HS-27A (cell line): Measurements from ENCODE around the gene MMP23B.
"Not testable (repeated sequence)": the region's sequence is repeated elsewhere in the genome, so short reads cannot be mapped to it uniquely, and the experiment has no call there.

ENCODE experiments used
- DNase-seq: peaks from one replicate; pipeline ENCODE4 v3.0.0-alpha.2; 2012; ENCODE audit warnings: low read depth, missing footprints

Gene MMP23B

DNA sequence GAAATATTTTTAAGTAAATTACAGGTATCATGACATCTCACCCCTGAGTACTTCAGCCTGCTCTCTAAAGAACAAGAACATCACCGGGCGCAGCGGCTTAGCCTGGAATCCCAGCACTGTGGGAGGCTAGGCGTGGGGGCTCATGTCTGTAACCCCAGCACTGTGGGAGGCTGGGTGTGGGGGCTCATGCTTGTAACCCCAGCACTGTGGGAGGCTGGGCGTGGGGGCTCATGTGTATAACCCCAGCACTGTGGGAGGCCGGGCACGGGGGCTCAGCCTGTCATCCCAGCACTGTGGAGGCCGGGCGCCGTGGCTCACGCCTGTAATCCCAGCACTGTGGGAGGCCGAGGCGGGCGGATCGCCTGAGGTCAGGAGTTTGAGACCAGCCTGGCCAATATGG lies 34.6 kb downstream of the MMP23B start:
- DNase-seq: no peak

GRCh38 chr1:1669468-1670440 lies 37.8 kb downstream of the MMP23B start:
- DNase-seq: no peak

- DNase-seq: no peak
Observed at GRCh38 chr1:1670866-1671265, 38.9 kb downstream of the MMP23B start.

DNA sequence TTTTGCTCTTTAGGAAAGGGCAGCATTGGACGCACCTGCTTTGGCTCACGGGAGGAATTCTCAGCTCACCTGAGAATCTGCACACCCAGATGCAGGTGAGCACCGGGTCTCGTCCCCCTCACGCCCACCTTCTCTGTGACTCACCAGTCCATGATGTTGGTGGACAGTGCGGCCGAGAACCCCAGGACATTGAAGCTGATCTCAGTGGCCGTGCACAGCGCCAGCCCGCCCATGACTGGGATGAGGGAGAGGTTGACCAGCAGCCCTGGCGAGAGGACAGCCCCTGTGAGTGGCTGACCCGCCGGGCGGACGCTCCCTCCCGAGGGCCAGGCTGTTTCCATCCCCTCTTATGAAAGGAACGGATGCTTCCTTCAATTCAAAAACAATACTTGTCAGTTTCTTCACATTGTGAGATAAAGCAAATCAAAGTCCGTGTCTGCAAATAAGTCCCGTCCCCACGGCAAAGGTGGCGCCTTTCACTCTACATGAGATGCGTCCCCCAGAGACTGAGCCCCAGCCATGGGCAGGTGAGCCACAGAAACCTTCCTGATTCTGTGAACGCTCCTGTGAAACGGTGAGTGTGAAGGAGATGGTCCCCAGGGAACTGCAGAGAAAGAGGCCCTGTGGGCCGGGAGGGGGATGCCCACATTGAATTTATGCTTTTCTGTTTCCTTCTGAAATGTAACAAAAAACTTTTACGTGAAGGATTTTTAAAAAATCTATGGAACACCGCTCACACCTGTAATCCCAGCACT lies 39.6 kb downstream of the MMP23B start:
- no peak for DNase-seq

DNA sequence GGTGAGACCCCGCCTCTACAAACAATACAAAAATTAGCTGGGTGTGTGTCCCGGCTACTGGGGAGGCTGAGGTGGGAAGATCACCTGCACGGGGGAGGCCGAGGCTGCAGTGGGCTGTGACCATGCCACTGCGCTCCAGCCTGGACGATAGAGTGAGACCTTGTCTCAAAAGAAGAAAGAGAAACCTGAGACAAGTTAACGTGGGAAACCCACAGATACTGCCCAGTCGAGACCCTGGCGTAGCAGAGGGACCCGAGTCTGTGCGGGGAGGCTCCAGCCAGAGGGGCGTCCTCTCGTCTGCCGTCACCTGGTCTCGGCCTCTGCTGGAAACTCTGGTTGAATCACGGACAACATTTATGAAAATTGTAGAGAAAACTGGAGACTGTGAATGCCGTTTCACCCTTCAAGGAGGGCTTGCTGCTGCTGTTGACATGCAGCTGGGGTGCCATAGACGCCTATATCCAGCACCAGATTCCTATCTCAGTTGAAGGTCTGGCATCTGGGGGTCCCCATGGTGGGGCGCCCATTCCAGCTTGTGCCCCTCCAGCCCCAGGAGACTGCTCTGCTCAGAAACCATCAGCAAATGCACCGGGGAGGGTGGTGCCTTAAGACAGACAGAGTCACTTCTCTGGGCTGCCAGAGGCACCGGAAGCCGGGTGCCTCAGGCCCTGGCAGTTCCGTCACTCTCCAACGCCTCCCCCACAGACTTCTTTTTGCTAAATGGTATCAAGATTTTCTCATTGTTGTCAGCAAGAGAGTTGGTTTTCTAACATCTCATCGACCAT lies 40.4 kb downstream of the MMP23B start:
- DNase-seq: no peak

GRCh38 chr1:1674806-1675205 lies 42.8 kb downstream of the MMP23B start:
- DNase-seq: not testable (repeated sequence)

DNA sequence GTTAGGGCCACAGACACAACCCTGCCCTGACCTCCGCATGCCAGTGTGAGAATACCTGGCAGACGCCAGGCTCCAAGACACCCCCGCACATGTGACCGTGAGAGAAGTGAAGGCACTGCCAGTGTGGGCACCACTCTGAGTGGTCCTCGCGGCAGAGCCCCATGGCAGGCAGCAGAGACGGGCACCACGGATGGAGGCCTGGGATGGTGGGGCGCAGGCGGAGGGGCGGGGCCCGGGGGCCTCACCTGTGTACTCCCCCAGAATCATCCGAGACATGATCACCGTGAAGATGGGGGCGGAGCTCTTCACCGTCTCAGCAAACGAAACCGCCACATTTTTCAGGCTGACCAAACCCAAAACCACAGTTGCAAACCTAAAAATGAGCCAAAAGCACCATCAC lies 43.2 kb downstream of the MMP23B start:
- not testable (repeated sequence) for DNase-seq

GRCh38 chr1:1676087-1676486 lies 44.1 kb downstream of the MMP23B start:
- DNase-seq: not testable (repeated sequence)

DNA sequence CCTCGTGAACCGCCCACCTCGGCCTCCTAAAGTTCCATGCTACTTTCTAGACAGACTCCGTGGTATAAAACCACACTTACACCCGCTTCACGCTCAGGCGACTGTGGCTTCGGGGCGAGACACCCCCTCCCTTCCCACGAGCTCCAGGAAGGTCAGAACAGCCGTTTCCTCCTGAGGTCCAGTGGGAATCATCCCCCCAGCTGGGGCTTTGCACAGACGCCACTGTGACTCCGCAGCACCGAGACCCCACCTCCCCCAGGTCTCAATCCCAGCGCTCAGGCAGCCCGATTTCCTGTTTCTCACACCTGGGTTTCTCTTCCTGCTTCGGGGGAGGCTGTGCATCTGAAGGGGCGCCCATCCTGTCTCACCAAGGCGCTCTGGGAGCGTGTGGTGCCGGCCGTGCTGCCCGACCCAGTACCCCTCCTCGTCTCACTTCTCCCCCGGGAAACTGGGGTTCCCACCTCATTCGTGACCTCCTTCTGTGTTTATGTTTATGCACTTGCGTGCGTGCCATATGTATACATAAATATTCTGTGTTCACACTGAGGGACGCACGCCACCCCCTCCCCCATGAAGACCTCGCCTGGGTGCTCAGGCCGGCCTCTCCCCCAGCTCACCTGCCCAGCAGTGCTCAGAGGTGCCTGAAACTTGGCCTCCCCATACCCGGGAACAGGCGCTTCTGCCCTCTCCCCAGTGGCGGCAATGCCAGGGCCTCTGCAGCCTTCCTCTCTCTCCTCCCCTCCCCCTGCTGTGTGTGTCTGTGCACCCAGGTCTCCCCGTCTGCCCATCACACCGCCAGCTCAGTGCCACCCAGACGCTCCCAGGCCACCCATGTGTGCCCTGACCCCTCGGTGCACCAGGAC lies 46.0 kb downstream of the MMP23B start:
- no peak for DNase-seq

GRCh38 chr1:1678581-1679380 lies 46.8 kb downstream of the MMP23B start:
- no peak for DNase-seq

GRCh38 chr1:1680031-1680911 lies 48.3 kb downstream of the MMP23B start:
- DNase-seq: no peak

GRCh38 chr1:1680912-1681273 lies 48.9 kb downstream of the MMP23B start:
- DNase-seq: no peak

GRCh38 chr1:1683104-1683905 lies 51.3 kb downstream of the MMP23B start:
- no peak for DNase-seq
